ENCODE data around the gene PAM16.

PAM16 gene

GRCh38 chr16:4313563-4314531, 37.3 kb downstream of the PAM16 start:
- peak; percentile 87 for DNase-seq (ENCODE audit: low spot score)
- peak; percentile 70 for TF ChIP-seq CTCF (IDR thresholded peaks at IDR 0.05; ENCODE audit: extremely low read depth, missing control alignments)

- peak; percentile 75 for DNase-seq (ENCODE audit: low spot score)
- peak; percentile 75 for TF ChIP-seq CTCF (IDR thresholded peaks at IDR 0.05; ENCODE audit: extremely low read depth, missing control alignments)
Measured at GRCh38 chr16:4309833-4310266, 41.3 kb downstream of the PAM16 start.

GRCh38 chr16:4309102-4309832, 41.9 kb downstream of the PAM16 start:
- DNase-seq (ENCODE audit: low spot score): no peak
- TF ChIP-seq CTCF (IDR thresholded peaks at IDR 0.05; ENCODE audit: extremely low read depth, missing control alignments): no peak

- no peak for TF ChIP-seq CTCF (IDR thresholded peaks at IDR 0.05; ENCODE audit: extremely low read depth, missing control alignments)
- DNase-seq (ENCODE audit: low spot score): peak; percentile 100
Measured at GRCh38 chr16:4307215-4308037, 43.7 kb downstream of the PAM16 start.

- DNase-seq (ENCODE audit: low spot score): peak; percentile 57
Measured at GRCh38 chr16:4306470-4307214, 44.5 kb downstream of the PAM16 start.

More at GRCh38 chr16:4306470-4307214, 44.5 kb downstream of the PAM16 start:
- TF ChIP-seq CTCF (IDR thresholded peaks at IDR 0.05; ENCODE audit: extremely low read depth, missing control alignments): no peak
